Measurements from ENCODE around the gene CDKN1C.

- no peak for TF ChIP-seq CTCF (conservative IDR thresholded peaks at IDR 0.05; ENCODE audit: low read depth, low read length)
- no peak for TF ChIP-seq EZH2phosphoT487 (IDR thresholded peaks at IDR 0.05; ENCODE audit: borderline replicate concordance, low read length)
Measured at GRCh38 chr11:2933375-2934020, 47.9 kb upstream of the CDKN1C start.
